Fibroblast of skin of back (primary cell): Measurements from ENCODE around the gene KRTAP5-7.
"Not testable (repeated sequence)": the region's sequence is repeated elsewhere in the genome, so short reads cannot be mapped to it uniquely, and the experiment has no call there.

Experiments used
- DNase-seq: peaks from one replicate; pipeline ENCODE4 v3.0.0-alpha.2; 2013

KRTAP5-7 gene

DNA sequence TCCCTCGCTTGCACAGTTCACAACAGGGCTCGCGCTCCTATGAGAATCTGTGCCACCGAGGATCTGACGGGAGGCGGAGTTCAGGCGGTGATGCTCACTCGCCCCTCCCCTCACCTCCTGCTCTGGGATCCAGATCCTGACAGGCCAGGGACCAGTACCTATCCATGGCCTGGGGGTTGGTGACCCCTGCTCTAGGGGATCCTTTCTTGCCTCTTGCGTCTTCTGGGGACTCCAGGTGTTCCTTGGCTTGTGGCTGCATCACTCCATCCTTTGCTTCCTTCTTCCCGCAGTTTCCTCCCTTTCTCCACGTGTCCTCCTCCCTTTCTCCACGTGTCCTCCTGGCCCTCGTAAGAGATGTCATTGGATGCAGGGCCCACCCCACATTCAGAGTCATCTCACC lies 30.6 kb upstream of the KRTAP5-7 start:
- DNase-seq = no peak

DNA sequence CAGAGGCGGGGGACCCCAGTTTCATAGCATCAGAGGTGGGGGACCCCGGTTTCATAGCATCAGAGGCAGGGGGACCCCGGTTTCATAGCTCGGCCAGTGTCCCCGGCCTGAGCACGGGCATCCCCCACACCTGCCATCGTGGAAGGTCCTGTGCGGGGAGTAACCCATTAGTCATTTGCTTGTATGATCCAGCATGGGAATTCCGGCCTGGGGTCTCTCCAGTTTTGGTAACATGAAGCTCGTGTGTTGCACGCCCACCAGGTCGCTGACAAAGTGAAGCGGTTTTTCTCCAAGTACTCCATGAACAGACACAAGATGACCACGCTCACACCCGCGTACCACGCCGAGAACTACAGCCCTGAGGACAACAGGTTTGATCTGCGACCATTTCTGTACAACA lies 29.0 kb upstream of the KRTAP5-7 start:
- DNase-seq = no peak

- no peak for DNase-seq
Measured at GRCh38 chr11:71499125-71499524, 27.9 kb upstream of the KRTAP5-7 start.

DNA sequence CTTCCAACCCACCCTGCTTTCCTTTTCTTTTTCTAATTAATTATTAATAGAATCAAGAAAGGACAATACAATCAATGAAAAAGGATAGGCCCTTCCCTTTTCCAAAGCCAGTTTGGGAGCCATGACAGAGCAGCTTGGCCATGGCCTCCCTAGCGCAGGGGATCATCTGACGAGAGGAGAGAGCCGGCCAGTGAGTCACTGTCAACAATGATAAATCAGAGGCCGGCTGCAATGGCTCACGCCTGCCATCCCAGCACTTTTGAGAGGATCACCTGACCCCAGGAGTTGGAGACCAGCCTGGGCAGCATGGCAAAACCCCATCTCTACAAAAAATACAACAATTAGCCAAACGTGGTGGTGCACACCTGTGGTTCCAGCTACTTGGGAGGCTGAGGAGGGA lies 27.5 kb upstream of the KRTAP5-7 start:
- no peak for DNase-seq

GRCh38 chr11:71500601-71501021 lies 26.5 kb upstream of the KRTAP5-7 start:
- DNase-seq = no peak

- no peak for DNase-seq
Measured at GRCh38 chr11:71501071-71501985, 25.7 kb upstream of the KRTAP5-7 start.

- no peak for DNase-seq
Measured at GRCh38 chr11:71502026-71502425, 25.0 kb upstream of the KRTAP5-7 start.

DNA sequence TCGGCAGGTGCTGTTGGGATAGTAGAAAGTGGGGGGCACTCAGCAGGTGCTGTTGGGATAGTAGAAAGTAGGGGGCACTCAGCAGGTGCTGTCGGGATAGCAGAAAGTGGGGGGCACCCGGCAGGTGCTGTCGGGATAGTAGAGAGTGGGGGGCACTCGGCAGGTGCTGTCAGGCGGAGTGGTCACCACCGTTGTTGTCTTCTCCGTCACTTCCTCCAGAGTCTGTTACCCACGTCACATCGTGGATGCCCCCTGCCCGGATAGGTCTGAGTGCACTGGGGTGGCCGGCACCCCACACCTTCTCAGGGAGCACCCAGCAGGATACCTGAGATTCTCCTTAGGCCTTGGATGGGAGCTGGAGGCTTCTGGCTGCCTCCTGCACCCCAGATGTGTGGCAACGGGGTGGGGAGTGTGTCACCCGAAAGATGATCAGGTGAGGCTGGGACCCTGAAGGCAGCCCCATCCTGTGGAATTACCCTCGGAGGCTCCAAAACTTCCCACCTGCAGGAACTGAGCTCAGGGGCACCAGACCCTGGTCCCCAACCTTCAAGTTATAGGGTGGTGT lies 24.1 kb upstream of the KRTAP5-7 start:
- DNase-seq = no peak

GRCh38 chr11:71504531-71504930 lies 22.5 kb upstream of the KRTAP5-7 start:
- DNase-seq = no peak

GRCh38 chr11:71505001-71505400 lies 22.1 kb upstream of the KRTAP5-7 start:
- no peak for DNase-seq

DNA sequence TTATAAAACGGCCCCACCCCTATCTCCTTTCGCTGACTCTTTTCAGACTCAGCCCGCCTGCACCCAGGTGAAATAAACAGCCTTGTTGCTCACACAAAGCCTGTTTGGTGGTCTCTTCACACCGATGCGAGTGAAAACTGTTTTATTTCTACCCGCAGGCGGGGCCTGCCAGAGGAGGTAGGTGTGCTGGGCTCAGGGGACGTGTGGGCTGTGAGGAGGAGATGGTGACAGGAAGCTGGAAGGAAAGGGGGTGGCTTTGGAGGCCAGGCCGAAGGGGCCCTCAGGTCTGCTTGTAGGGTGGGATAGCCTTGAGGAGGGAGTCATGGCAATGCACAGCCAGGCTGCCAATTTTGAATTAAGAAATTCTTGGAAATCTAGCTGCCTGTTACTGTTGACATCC lies 21.3 kb upstream of the KRTAP5-7 start:
- DNase-seq = no peak

DNA sequence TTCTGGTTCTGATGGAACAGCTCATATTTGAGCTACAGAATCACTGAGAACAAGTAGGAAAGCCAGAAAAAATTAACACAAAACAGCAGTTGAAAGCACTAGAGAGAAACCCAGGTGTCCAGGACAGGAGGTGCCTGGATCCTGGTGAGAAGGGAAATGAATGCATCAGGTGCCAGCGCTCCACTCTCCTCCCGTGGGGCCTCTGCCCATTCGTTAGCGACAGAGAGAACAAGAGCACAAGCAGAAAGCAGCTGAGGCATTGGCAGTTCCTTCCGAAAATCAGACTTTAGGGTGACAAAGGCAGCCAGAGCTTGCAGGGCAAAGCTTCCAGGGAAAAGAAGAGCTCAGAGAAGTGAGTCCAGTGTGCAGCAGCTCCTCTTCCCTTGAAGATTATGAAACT lies 20.0 kb upstream of the KRTAP5-7 start:
- no peak for DNase-seq

GRCh38 chr11:71518506-71519471 lies 8.3 kb upstream of the KRTAP5-7 start:
- DNase-seq = no peak

- no peak for DNase-seq
Measured at GRCh38 chr11:71519546-71519945, 7.5 kb upstream of the KRTAP5-7 start.

- no peak for DNase-seq
Measured at GRCh38 chr11:71525188-71525937, 1.7 kb upstream of the KRTAP5-7 start.

GRCh38 chr11:71525938-71526495 lies 1.1 kb upstream of the KRTAP5-7 start:
- no peak for DNase-seq

DNA sequence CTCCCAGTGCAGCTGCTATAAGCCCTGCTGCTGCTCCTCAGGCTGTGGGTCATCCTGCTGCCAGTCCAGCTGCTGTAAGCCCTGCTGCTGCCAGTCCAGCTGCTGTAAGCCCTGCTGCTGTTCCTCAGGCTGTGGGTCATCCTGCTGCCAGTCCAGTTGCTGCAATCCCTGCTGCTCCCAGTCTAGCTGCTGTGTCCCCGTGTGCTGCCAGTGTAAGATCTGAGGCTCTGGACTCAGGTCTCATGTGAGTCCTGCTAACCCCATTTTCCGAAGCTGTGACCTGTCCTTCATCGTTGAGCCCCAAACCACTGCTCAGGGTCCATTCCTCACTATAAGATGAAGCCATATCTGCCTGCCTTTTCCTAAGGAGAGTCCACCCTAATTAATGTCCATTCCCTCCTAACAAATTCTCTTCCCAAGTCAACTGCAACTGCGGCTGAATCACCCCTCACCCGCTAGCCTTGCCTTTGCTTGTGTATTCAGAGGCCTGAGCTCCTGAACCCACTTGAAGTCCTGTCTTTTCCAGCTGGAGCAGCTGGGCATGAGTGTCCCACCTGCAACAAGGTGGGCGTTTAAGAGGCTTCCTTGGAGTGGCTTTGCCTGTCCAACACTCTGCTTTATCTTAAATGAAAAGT lies 626 bp downstream of the KRTAP5-7 start:
- no peak for DNase-seq

GRCh38 chr11:71530602-71531001 lies 3.5 kb downstream of the KRTAP5-7 start:
- no peak for DNase-seq

DNA sequence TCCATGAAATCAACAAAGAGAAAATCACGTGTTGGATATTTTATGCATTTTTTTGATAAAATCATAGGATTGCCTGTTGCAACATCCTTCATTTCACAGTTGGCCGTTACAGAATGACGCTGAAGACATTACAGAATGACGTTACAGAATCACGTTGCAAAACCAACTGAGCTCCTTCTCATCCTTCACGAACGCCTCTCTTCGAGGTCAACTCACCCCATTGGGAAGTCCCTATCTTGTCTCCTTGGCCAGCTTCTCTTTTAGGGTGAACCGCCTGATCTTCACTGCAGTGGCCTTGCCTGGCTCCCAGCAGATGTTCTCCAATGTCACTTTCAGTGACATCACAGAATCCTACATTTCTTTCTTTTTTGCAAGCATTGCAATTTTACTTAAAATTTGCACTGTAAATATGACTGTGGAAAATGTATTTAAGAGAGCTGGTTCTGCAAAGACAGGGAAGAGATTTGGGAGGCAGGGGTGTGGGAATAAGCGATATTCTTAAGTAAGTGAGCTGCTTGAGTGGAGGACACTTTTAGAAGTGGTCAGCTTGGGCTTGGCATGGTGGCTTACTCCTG lies 5.1 kb downstream of the KRTAP5-7 start:
- no peak for DNase-seq

DNA sequence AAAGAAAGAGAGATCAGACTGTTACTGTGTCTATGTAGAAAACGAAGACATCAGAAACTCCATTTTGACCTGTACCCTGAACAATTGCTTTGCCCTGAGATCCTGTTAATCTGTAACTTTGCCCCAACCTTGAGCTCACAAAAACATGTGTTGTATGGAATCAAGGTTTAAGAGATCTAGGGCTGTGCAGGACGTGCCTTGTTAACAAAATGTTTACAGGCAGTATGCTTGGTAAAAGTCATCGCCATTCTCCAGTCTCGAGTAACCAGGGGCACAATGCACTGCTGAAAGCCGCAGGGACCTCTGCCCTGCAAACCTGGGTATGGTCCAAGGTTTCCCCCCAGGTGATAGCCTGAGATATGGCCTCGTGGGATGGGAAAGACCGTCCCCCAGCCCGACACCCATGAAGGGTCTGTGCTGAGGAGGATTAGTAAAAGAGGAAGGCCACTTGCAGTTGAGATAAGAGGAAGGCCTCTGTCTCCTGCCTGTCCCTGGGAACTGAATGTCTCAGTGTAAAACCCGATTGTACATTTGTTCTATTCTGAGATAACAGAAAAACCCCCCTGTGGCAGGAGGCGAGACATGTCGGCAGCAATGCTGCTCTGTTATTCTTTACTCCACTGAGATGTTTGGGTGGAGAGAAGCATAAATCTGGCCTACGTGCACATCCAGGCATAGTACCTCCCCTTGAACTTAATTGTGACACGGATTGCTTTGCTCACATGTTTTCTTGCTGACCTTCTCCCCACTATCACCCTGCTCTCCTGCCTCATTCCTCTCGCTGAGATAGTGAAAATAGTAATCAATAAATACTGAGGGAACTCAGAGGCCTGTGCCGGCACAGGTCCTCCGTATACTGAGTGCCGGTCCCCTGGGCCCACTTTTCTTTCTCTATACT lies 7.9 kb downstream of the KRTAP5-7 start:
- DNase-seq = not testable (repeated sequence)
